Activated CD4-positive, alpha-beta memory T cell treated with anti-CD3 and anti-CD28 coated beads, Interleukin-2, amount 10 ng/mL, durations not matched to agents 7 days and 5 days (primary cell): ENCODE data around the gene KCNMA1. TPM values are rescaled to one million over a fixed set of nuclear protein-coding genes. Genes with fewer than 3 reads are reported as not detected.

Experiments used
- CTCF ChIA-PET: fragments of 350-600 bp; sonication (Branson Sonifier 250); formaldehyde crosslinking; loops from one replicate; lab custom pipeline; 2021; ENCODE audit warnings: antibody characterized with exemption, inconsistent platforms; lab: Charles Lee
- POLR2A ChIA-PET: fragments of 350-600 bp; sonication (Branson Sonifier 250); formaldehyde crosslinking; loops from one replicate; lab custom pipeline; 2021; ENCODE audit warnings: antibody characterized with exemption; lab: Charles Lee
- DNase-seq: peaks from one replicate; pipeline ENCODE4 v3.0.0-alpha.2; 2020
- H3K27ac Mint-ChIP-seq: one replicate; pipeline ENCODE4 v1.8.0; 2021; ENCODE audit warnings: mild to moderate bottlenecking, mixed read lengths
- H3K27me3 Mint-ChIP-seq: one replicate; pipeline ENCODE4 v1.8.0; 2021; ENCODE audit warnings: mixed read lengths
- H3K36me3 Mint-ChIP-seq: one replicate; pipeline ENCODE4 v1.8.0; 2021; ENCODE audit warnings: low read depth, mixed read lengths
- H3K4me1 Mint-ChIP-seq: one replicate; pipeline ENCODE4 v1.8.0; 2021; ENCODE audit warnings: mixed read lengths
- H3K4me3 Mint-ChIP-seq: one replicate; pipeline ENCODE4 v1.8.0; 2021; ENCODE audit warnings: mild to moderate bottlenecking, mixed read lengths
- H3K9me3 Mint-ChIP-seq: one replicate; pipeline ENCODE4 v1.8.0; 2021; ENCODE audit warnings: mixed read lengths
- total RNA-seq, 2 experiments: library from RNA; stranded (reverse); gene quantifications; one replicate each; pipeline ENCODE4 v1.2.3, GENCODE V29; 2021

Gene KCNMA1
- total RNA-seq, 2 experiments from 2014 or later, result 0.25 to 0.38 TPM

DNA sequence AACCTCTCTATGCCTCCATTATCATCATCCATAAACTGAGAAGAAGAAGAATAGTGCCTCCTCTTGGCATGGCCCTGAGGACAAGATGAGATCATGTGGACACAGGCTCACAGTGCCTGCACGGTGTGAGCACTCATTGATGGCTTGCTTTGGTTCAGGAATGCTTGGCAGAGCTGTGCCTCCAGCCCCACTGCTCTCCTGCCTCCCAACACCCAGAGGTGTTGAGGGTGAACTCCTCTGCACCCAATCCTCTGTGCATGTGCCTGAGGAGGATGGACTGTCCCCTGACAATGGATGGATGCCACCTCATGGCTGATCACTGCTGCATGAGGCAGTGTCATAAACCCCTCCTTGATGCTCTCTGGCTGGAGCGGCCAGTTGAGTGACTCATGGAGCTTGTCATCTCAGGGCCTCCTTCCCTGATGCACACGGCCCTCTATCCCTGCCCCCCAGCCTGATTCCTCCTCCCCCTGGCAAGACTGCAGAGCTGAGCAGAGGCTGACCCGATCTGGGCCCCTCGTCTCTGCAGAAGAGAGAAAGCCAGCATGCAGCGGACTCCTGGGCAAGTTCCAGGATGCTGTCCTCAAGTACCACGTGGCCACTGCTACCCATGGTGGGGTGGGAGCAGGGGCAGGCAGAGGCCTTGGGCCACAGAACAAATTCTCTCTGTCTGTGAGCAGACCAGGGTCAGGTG is 136.3 kb downstream of the KCNMA1 start:
- no peaks in the 10 kb centered on the region for H3K4me1 Mint-ChIP-seq
- H3K9me3 Mint-ChIP-seq, result no peaks in the 10 kb centered on the region
- H3K36me3 Mint-ChIP-seq, result no peaks in the 10 kb centered on the region
- ChIA-PET CTCF (no interaction called here), POLR2A (no interaction called here)
- no peak overlapping the region for H3K4me3 Mint-ChIP-seq
- H3K27ac Mint-ChIP-seq, result no peak overlapping the region
- H3K27me3 Mint-ChIP-seq, result peaks cover 3% of the 10 kb centered on the region
- no peak for DNase-seq

DNA sequence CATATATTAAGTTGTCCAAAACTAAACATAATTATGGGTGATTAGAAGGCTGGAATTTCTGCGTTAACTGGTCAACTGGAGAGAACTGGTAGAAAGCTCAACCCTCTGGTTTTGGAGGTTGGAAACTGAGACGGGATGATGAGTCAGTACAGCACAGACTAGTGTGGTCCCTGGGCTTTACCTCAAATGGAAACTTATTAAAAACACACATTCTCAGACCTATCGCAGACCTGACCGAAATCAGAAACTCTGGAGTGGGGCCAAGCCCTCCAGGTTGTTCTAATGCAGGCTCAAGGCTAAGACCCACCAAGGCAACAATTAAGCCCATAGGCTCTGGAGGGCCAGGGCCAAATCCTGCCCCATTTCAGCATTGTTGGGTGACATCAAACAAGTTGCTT is 136.9 kb downstream of the KCNMA1 start:
- H3K4me1 Mint-ChIP-seq, result no peaks in the 10 kb centered on the region
- CTCF ChIA-PET, result no interaction called here
- peaks cover 3% of the 10 kb centered on the region for H3K27me3 Mint-ChIP-seq
- H3K9me3 Mint-ChIP-seq, result no peaks in the 10 kb centered on the region
- POLR2A ChIA-PET, result no interaction called here
- H3K27ac Mint-ChIP-seq, result no peak overlapping the region
- H3K4me3 Mint-ChIP-seq, result no peak overlapping the region
- H3K36me3 Mint-ChIP-seq, result no peaks in the 10 kb centered on the region
- no peak for DNase-seq

- Mint-ChIP-seq H3K36me3 (no peaks in the 10 kb centered on the region), H3K9me3 (no peaks in the 10 kb centered on the region), H3K27me3 (no peaks in the 10 kb centered on the region), H3K27ac (no peak overlapping the region), H3K4me1 (no peaks in the 10 kb centered on the region), H3K4me3 (no peak overlapping the region)
- DNase-seq, result no peak
- CTCF ChIA-PET, result no interaction called here
- POLR2A ChIA-PET, result no interaction called here
Observed at GRCh38 chr10:77498829-77499228, 138.8 kb downstream of the KCNMA1 start.

DNA sequence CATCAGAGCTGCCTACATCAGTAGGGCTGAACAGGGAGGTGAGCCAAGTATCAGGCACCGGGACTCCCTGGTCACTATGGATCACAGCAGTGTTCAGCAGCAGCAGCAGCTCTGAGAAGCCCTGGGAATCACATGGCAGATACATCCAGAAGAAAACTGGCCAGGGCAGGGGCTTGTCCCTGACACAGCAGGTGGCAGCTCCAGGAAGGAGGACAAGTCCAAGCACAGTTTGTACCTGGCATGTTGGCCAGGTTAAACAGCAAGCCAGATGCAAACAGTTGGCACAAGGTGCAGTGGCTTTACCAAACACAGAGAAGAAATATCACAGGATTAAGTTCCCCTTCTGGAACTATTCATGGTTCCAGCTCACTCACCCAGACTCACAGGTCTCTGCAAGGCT is 139.4 kb downstream of the KCNMA1 start:
- no peaks in the 10 kb centered on the region for H3K36me3 Mint-ChIP-seq
- no peak overlapping the region for H3K4me3 Mint-ChIP-seq
- H3K9me3 Mint-ChIP-seq, result no peaks in the 10 kb centered on the region
- ChIA-PET POLR2A (no interaction called here), CTCF (no interaction called here)
- H3K27ac Mint-ChIP-seq, result no peak overlapping the region
- no peaks in the 10 kb centered on the region for H3K4me1 Mint-ChIP-seq
- no peak for DNase-seq
- no peaks in the 10 kb centered on the region for H3K27me3 Mint-ChIP-seq

- no peaks in the 10 kb centered on the region for H3K27me3 Mint-ChIP-seq
- ChIA-PET CTCF (no interaction called here), POLR2A (no interaction called here)
- no peaks in the 10 kb centered on the region for H3K4me1 Mint-ChIP-seq
- H3K4me3 Mint-ChIP-seq, result no peak overlapping the region
- no peaks in the 10 kb centered on the region for H3K36me3 Mint-ChIP-seq
- no peak overlapping the region for H3K27ac Mint-ChIP-seq
- no peaks in the 10 kb centered on the region for H3K9me3 Mint-ChIP-seq
- DNase-seq, result no peak
Observed at GRCh38 chr10:77497748-77498147, 139.9 kb downstream of the KCNMA1 start.

GRCh38 chr10:77496941-77497420 is 140.6 kb downstream of the KCNMA1 start:
- Mint-ChIP-seq H3K36me3 (no peaks in the 10 kb centered on the region), H3K4me3 (no peak overlapping the region), H3K4me1 (no peaks in the 10 kb centered on the region), H3K9me3 (no peaks in the 10 kb centered on the region), H3K27ac (no peak overlapping the region), H3K27me3 (no peaks in the 10 kb centered on the region)
- POLR2A ChIA-PET, result no interaction called here
- CTCF ChIA-PET, result interaction anchor here (0.7 kb wide), 1 partner anchor 331 kb away, joined by 6 read pairs; no protein-coding TSS in a partner anchor
- DNase-seq, result no peak

DNA sequence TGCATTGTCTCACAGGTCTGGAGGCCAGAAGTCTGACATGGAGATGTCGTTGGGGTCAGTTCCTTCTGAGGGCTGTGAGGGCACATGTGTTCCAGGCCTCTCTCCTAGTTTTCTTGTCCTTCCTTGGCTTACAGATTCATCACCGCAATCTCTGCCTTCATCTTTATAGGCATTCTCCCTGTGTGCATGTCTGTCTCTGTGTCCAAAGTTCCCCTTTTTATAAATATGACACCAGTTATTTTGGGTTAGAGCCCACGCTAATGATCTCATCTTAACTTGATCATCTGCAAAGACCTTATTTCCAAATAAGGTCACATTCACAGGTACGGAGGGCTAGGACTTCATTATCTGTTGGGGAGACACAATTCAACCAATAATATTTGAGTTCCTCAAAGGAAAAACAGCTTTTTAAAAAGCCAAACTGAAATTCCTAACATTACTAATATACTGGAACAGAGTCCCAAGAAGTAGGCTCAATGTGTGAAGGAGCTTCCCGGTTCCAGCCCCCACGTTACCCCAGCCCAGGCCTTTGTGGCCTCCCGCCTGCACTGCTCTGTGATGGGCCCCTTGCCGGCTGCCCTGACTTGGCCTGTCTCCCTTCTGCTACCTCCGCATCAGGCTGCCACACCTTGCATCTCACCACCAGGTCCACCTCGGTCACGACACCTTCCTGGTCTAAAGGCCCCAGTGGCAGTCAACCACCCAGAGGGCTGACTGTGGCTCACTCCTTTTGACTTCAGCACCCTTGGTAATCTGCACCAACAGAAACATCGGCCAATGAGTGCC is 142.7 kb downstream of the KCNMA1 start:
- POLR2A ChIA-PET, result no interaction called here
- no peaks in the 10 kb centered on the region for H3K27me3 Mint-ChIP-seq
- H3K4me1 Mint-ChIP-seq, result no peaks in the 10 kb centered on the region
- H3K4me3 Mint-ChIP-seq, result no peak overlapping the region
- H3K36me3 Mint-ChIP-seq, result no peaks in the 10 kb centered on the region
- no peak overlapping the region for H3K27ac Mint-ChIP-seq
- H3K9me3 Mint-ChIP-seq, result no peaks in the 10 kb centered on the region
- no peak for DNase-seq
- CTCF ChIA-PET, result no interaction called here

DNA sequence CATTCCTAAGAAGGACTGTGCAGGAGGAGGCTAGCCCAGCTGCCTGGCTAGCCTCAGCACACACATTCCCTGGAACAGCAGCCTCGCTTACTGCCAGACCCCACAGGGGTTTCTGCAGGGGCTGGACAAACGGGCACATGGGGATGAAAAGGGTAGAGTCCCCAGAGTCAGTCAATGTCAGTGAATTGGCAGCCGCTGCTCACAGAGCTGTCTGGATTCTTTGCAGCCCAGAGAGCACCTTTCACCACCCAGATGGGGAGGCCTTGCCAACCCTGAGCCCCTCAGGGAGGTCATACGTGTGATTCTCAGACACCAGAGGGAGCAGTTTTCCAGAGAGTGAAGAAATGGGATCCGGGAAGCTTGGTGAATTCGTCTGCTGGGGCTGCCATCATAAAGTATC is 143.3 kb downstream of the KCNMA1 start:
- POLR2A ChIA-PET, result no interaction called here
- CTCF ChIA-PET, result no interaction called here
- no peaks in the 10 kb centered on the region for H3K27me3 Mint-ChIP-seq
- no peaks in the 10 kb centered on the region for H3K4me1 Mint-ChIP-seq
- H3K27ac Mint-ChIP-seq, result no peak overlapping the region
- no peak overlapping the region for H3K4me3 Mint-ChIP-seq
- DNase-seq, result no peak
- H3K9me3 Mint-ChIP-seq, result no peaks in the 10 kb centered on the region
- H3K36me3 Mint-ChIP-seq, result no peaks in the 10 kb centered on the region

- H3K27ac Mint-ChIP-seq, result no peak overlapping the region
- ChIA-PET POLR2A (no interaction called here), CTCF (no interaction called here)
- H3K27me3 Mint-ChIP-seq, result no peaks in the 10 kb centered on the region
- no peak overlapping the region for H3K4me3 Mint-ChIP-seq
- H3K36me3 Mint-ChIP-seq, result no peaks in the 10 kb centered on the region
- H3K4me1 Mint-ChIP-seq, result no peaks in the 10 kb centered on the region
- H3K9me3 Mint-ChIP-seq, result no peaks in the 10 kb centered on the region
- no peak for DNase-seq
Observed at GRCh38 chr10:77493851-77494261, 143.8 kb downstream of the KCNMA1 start.

DNA sequence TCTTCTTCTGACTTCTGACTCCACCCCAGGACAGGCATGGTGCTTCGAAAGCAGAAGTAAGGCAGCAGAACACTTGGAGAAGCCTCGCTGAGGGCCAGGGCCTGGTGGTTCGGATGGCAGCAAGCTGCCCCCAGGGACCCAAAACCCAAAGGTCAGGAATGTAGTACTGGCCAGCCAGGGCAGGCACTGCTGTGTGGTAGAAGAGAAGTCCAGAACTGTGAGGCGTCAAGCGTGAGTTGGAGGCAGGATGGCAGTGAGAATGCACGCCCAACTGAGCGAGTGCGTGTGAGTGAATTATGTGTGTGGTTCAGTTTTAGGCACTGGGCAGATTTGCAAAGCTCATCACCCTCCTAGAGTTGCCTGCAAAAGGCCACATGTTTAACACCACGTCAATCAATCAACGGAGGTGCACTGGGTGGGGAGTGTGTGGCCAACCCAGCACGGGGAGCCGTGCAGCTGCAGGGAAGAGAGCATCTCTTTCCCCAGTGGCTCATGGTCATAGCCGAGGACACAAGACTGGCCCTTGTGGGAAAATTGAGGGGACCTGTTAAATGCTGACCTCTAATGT is 144.3 kb downstream of the KCNMA1 start:
- H3K36me3 Mint-ChIP-seq, result no peaks in the 10 kb centered on the region
- H3K4me3 Mint-ChIP-seq, result no peak overlapping the region
- H3K9me3 Mint-ChIP-seq, result no peaks in the 10 kb centered on the region
- DNase-seq, result no peak
- H3K27ac Mint-ChIP-seq, result no peak overlapping the region
- ChIA-PET CTCF (no interaction called here), POLR2A (no interaction called here)
- no peaks in the 10 kb centered on the region for H3K4me1 Mint-ChIP-seq
- H3K27me3 Mint-ChIP-seq, result no peaks in the 10 kb centered on the region

- POLR2A ChIA-PET, result no interaction called here
- Mint-ChIP-seq H3K36me3 (no peaks in the 10 kb centered on the region), H3K9me3 (no peaks in the 10 kb centered on the region), H3K27ac (no peak overlapping the region), H3K27me3 (no peaks in the 10 kb centered on the region), H3K4me1 (no peaks in the 10 kb centered on the region), H3K4me3 (no peak overlapping the region)
- CTCF ChIA-PET, result no interaction called here
- DNase-seq, result no peak
Observed at GRCh38 chr10:77492368-77492994, 145.1 kb downstream of the KCNMA1 start.

DNA sequence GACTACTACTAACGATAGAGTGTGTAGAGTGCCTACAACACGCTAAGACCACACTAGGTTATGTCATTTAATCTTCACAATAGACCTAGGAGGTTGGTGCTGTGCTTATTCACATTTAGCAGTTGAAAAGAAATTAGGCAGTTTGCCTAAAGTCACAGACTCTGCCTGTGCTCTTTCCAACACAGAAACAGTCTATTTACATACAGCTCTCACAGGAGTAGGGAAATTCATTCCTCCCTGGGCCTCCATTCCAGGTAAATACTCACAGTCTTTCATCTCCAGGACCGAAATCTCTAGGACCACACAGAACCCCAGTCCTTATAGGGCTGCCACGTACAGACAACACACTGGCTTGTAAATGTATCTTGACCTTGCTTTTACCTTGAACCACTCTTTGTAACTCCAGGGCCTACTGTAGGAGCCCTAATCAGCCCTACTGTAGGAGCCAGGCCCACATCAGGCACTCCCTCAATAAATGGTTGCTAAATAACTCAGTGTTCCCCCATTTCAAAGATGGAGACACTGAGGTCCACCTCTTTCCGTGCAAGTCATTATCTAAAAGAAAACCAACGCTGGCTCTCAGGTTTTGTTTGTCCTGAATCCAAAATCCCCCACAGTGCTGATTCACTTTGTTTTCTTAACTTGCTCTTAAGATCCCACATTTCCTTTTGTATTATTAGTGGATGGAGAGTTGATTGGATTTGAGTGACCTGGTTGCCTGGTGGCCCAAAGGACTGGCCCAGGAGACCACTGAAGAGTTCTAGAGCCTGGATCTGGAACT is 146.9 kb downstream of the KCNMA1 start:
- DNase-seq, result no peak
- Mint-ChIP-seq H3K36me3 (no peaks in the 10 kb centered on the region), H3K9me3 (no peaks in the 10 kb centered on the region), H3K27ac (no peak overlapping the region), H3K4me1 (no peaks in the 10 kb centered on the region), H3K27me3 (no peaks in the 10 kb centered on the region), H3K4me3 (no peak overlapping the region)
- POLR2A ChIA-PET, result no interaction called here
- CTCF ChIA-PET, result no interaction called here
